Loucy (cell line): ENCODE data around the gene FGFR1OP2.

Experiments used
- CTCF ChIP-seq: fragments of 200-600 bp; sonication (generic); conservative IDR thresholded peaks from 2 replicates; pipeline ENCODE4 v1.5.1; 2014; ENCODE audit warnings: mild to moderate bottlenecking, antibody characterized with exemption, low read length
- EZH2phosphoT487 ChIP-seq: fragments of 200-600 bp; IDR thresholded peaks from 2 replicates; pipeline ENCODE4 v1.6.1; 2018; ENCODE audit warnings: antibody characterized with exemption, mild to moderate bottlenecking, moderate library complexity, borderline replicate concordance

GRCh38 chr12:26939192-26939832 lies 1.0 kb downstream of the FGFR1OP2 start:
- TF ChIP-seq CTCF (no peak), EZH2phosphoT487 (no peak)
